ENCODE data around the gene KCNQ1. TPM values are rescaled to one million over a fixed set of nuclear protein-coding genes. Genes with fewer than 3 reads are reported as not detected.

The KCNQ1 gene
- total RNA-seq, 1 experiment from 2014 or later, result 2.5 TPM

GRCh38 chr11:2549491-2549875, 104.7 kb downstream of the KCNQ1 start (continued):
- no peak for TF ChIP-seq ZNF532 (CRISPR knock-in tag; IDR thresholded peaks at IDR 0.05; ENCODE audit: borderline replicate concordance)
- no peak for TF ChIP-seq FOXJ3 (CRISPR knock-in tag; IDR thresholded peaks at IDR 0.05; ENCODE audit: borderline replicate concordance)
- no peak for TF ChIP-seq MXD4 (CRISPR knock-in tag; IDR thresholded peaks at IDR 0.05; ENCODE audit: borderline replicate concordance)
- no peak for TF ChIP-seq ZNF263 (CRISPR knock-in tag; IDR thresholded peaks at IDR 0.05; ENCODE audit: low read depth)

GRCh38 chr11:2549876-2550605, 105.2 kb downstream of the KCNQ1 start:
- H3K4me3 Mint-ChIP-seq, result no peak overlapping the region
- TF ChIP-seq ZNF121 (CRISPR knock-in tag; IDR thresholded peaks at IDR 0.05) (no peak), NR1H2 (CRISPR knock-in tag; IDR thresholded peaks at IDR 0.05) (no peak), E2F1 (CRISPR knock-in tag; IDR thresholded peaks at IDR 0.05) (no peak), CREM (CRISPR knock-in tag; IDR thresholded peaks at IDR 0.05) (no peak), CDX4 (CRISPR knock-in tag; IDR thresholded peaks at IDR 0.05; ENCODE audit: borderline replicate concordance) (no peak), ATF1 (CRISPR knock-in tag; IDR thresholded peaks at IDR 0.05) (no peak), ZNF138 (CRISPR knock-in tag; conservative IDR thresholded peaks at IDR 0.05) (no peak), FOXP1 (CRISPR knock-in tag; IDR thresholded peaks at IDR 0.05; ENCODE audit: borderline replicate concordance) (no peak), SP1 (CRISPR knock-in tag; conservative IDR thresholded peaks at IDR 0.05) (no peak), JAZF1 (CRISPR knock-in tag; IDR thresholded peaks at IDR 0.05) (no peak), TEAD4 (CRISPR knock-in tag; IDR thresholded peaks at IDR 0.05) (no peak), CBFB (CRISPR knock-in tag; IDR thresholded peaks at IDR 0.05; ENCODE audit: low read depth) (no peak)
- no peak overlapping the region for H3K27ac Mint-ChIP-seq
- no peaks in the 10 kb centered on the region; the same call in 1 of the 2 replicates for H3K9me3 Mint-ChIP-seq
- no peak for ATAC-seq
- ChIA-PET CTCF (no interaction called here), POLR2A (no interaction called here)
- H3K27me3 Mint-ChIP-seq (ENCODE audit: low read depth), result peaks cover 94% of the 10 kb centered on the region
- H3K36me3 Mint-ChIP-seq, result no peaks in the 10 kb centered on the region
- DNase-seq (ENCODE audit: low spot score), result no peak
- H3K4me1 Mint-ChIP-seq, result peaks cover 3% of the 10 kb centered on the region; the same call in 1 of the 2 replicates

GRCh38 chr11:2550606-2550970, 105.8 kb downstream of the KCNQ1 start:
- Mint-ChIP-seq H3K4me1 (peaks cover 3% of the 10 kb centered on the region; the same call in 1 of the 2 replicates), H3K36me3 (no peaks in the 10 kb centered on the region), H3K4me3 (no peak overlapping the region), H3K27me3 (ENCODE audit: low read depth) (peaks cover 94% of the 10 kb centered on the region), H3K9me3 (no peaks in the 10 kb centered on the region; the same call in 1 of the 2 replicates), H3K27ac (no peak overlapping the region)
- CTCF ChIA-PET, result interaction anchor here (0.6 kb wide), 1 partner anchor 342 kb away, joined by 3 read pairs; no protein-coding TSS in a partner anchor
- DNase-seq (ENCODE audit: low spot score) (no peak), ATAC-seq (no peak)
- POLR2A ChIA-PET, result no interaction called here
- no peak for TF ChIP-seq KAT7 (CRISPR knock-in tag; IDR thresholded peaks at IDR 0.05; ENCODE audit: borderline replicate concordance)
- no peak for TF ChIP-seq ZNF396 (CRISPR knock-in tag; IDR thresholded peaks at IDR 0.05; ENCODE audit: borderline replicate concordance)
- TF ChIP-seq PREB (CRISPR knock-in tag; IDR thresholded peaks at IDR 0.05; ENCODE audit: borderline replicate concordance), result no peak
- no peak for TF ChIP-seq ZNF512 (CRISPR knock-in tag; IDR thresholded peaks at IDR 0.05; ENCODE audit: borderline replicate concordance)
- no peak for TF ChIP-seq SMAD3 (CRISPR knock-in tag; IDR thresholded peaks at IDR 0.05; ENCODE audit: borderline replicate concordance)
- no peak for TF ChIP-seq IRF2 (CRISPR knock-in tag; IDR thresholded peaks at IDR 0.05; ENCODE audit: borderline replicate concordance, low read depth)
- TF ChIP-seq ZNF671 (CRISPR knock-in tag; IDR thresholded peaks at IDR 0.05), result no peak
- TF ChIP-seq SMAD4 (CRISPR knock-in tag; IDR thresholded peaks at IDR 0.05), result no peak

All from WTC11 (cell line).